Ovary (tissue), 3 donors: Measurements from ENCODE around the gene OR2G3.

Experiments used
- CTCF ChIP-seq, 3 donors: fragments of 450-650 bp in 2 of 3; fragments of 200-600 bp in 1 of 3; IDR thresholded peaks; one replicate each; pipeline versions ENCODE4 v1.5.1 to v1.8.0; 2016 to 2022; ENCODE audit warnings: antibody characterized with exemption in 3 of 3, mild to moderate bottlenecking in 1 of 3
- POLR2A ChIP-seq: fragments of 450-650 bp; IDR thresholded peaks from one replicate; pipeline ENCODE4 v1.6.1; 2017; ENCODE audit warnings: antibody characterized with exemption, mild to moderate bottlenecking, moderate library complexity
- donor health status: DM: no; HTN: no; CAD: no.

GRCh38 chr1:247638011-247638410 lies 32.6 kb downstream of the OR2G3 start:
- TF ChIP-seq CTCF (IDR thresholded peaks at IDR 0.05) (no peak), POLR2A (no peak)
